HG03159 (cell line): ENCODE data around the gene SPOPL.

Experiments
- ATAC-seq: cut with Tn5 transposase; IDR thresholded peaks from one replicate; pipeline ENCODE4 v1.9.1; 2021; ENCODE audit warnings: mild to moderate bottlenecking, moderate library complexity; ENCODE audit not compliant: unreplicated experiment

The SPOPL gene

DNA sequence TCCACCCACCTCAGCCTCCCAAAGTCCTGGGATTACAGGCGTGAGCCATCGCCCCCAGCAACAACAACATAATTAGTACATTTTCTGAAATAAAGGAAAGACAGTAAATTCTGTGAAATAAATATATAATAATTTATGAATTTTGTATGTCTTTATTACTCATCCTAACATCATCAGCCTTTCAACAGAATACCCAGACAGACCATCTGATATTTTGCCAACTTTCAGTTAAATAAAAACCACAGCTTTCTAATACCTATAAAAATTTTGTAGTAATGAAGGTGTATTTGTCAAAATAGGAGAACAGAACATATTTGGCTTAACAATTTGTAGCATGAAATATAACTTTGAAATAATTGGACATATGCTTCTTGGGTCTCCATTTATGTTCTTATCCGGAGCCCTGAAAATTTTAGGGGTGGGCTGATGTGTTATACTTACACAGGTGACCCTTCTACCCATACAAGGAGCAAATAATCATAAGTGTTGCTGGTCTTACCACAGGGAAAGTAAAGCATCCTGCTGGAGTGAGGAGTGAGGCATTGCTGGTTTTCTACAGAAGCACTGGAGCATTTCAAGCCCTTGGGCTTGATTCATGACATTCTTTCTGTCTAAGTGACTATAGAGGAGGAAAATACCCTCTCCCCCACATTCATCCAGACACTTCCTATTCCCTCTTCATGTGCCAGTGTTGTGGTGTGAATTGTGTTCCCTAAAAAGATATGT lies 99.3 kb downstream of the SPOPL start:
- ATAC-seq: no peak

DNA sequence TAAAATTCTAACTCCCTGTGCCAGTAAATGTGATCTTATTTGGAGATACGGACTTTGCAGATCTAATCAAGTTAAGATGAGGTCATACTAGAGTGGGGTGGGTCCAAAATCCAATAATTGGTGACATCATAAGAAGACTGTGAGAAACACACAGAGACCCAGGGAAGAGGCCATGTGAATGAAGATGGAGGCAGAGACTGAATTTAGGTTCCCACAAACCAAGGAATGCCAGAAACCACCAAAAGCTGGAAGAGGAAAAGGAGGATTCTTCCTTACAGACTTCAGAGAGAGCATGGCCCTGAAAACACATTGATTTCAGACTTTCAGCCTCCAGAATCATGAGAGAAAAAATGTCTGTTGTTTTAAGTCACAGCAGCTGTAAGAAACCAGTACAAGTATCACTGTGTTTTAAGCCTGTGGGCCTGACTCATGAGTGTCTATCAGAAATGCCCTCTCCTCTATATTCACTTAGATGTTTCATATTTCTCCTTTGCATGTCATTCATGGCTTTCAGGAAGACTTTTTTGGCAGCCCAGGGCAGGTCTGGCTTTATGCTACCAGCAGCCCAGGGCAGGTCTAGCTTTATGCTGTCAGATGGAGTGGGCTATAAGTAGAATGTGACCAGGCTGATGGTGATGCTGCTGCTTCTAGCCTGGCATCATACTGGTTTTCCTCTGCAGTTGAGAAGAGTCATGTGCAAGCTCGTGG lies 100.0 kb downstream of the SPOPL start:
- no peak for ATAC-seq

DNA sequence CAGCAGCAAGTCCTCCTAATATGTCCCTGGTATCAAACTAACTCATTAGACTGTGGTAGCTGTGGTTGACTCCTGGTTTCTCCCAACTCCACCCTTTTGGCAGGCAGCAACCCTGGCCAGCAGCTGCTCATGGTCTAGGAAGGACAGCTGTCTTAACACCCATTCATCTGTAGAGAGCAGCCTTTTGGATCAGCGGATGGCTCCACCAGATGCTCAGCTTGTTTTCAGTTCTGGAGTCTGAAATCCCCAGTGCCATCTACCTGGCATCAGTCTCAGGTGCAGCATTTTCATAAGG lies 100.5 kb downstream of the SPOPL start:
- ATAC-seq: no peak

DNA sequence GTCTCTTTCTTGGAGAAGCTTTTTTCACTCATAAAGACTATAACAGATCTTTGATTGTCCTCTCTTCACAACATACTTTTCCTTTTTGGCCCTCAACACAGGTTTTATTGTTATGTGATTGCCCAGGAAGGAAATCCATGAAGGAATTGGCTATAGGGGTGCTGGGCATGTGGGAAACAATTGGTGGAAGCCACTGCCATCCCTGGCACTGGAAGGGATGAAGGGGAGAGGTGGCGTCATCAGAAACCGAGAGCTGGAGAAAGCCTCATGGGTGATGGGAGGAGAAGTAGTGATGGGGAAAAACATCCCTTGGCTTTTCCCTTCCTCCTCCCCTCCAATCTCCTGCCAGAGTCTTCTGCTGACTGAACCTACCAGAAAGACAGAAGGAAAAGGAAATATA lies 106.2 kb downstream of the SPOPL start:
- ATAC-seq: no peak

DNA sequence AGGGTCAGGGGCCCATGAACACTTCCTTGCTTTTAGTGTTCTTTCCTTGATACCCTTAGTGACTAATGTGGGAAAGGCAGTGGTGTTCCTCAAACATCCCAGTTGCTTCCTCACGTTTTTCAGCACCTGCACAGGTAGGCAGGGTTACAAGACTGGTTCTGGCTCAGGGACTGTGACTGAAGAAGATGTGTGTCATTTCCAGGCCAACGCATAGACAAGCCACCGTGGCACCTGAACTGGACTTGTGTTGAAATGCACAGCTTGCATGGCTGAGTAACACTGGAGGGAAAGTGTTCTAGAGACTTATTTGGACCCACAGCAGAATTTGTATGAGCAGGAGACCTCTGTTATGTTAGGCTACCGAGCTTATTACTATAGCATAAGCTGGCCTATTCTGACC lies 107.9 kb downstream of the SPOPL start:
- ATAC-seq: no peak

DNA sequence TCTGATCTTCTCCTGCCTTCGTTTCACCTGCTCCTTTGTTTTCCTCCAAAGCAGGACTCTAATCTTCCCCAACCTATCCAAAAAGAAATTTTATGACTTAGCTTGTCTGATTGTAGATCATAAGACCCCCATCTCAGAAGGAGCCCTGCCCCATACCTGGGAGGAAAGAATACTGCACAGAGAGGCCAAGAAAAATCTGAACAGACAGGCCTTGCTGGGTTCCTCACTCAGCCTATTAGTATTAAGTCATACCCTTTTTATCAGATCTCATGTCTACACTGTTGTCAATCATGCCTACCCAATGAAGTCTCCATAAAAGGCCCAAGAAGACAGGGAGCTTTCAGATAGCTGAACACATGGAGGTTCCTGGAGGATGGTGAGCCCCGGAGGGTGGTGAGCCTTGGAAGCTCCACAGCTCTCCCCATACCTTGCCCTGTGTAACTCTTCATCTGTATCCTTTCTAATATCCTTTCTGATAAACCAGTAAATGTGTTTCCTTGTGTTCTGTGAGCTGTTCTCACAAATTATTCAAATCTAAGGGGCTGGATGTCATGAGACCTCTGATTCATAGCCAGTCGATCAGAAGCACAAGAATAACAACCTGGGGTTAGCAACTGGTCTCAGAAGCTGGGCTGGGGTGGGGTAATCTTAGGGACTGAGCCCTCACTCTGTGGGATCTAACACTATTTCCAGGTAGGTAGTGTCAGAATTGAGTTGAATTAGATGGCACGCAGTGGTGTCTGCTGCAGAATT lies 108.8 kb downstream of the SPOPL start:
- ATAC-seq: no peak

DNA sequence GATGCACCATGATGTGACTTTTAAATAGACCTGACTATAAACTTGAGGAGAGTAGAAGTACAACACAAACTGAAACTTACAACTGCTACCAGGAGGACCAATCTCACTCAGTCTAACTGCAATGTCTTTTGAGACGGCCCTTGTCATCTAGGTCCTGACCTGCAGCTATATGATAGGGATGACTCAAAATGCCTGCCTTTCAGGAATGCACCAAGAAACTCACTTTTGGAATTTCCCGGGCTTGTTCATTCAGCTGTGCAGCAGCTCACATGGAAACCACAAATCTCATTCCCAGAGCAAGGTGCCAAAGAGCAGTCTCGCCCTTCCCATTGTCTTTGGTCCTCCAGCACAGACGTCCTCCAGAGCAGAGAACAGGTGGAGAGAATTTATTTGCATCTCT lies 113.7 kb downstream of the SPOPL start:
- no peak for ATAC-seq

DNA sequence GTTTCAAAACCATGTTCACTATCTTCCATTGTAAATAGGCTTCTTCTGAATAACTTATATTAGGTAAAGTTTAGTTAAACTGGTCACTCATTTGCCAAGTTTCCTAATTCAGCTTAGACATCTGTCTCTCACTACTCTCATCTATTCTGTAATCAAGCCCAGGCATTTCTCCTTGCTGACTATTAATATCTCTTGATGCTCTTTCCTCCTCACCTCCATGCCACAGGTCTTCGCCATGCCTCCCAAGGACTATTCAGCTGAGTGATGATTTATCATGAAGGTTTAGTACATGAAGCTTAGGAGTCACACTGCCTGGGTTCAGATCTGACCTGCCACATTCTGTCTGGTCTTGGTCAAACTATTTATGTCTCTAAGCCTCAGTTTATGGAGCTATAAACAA lies 115.5 kb downstream of the SPOPL start:
- ATAC-seq: no peak

DNA sequence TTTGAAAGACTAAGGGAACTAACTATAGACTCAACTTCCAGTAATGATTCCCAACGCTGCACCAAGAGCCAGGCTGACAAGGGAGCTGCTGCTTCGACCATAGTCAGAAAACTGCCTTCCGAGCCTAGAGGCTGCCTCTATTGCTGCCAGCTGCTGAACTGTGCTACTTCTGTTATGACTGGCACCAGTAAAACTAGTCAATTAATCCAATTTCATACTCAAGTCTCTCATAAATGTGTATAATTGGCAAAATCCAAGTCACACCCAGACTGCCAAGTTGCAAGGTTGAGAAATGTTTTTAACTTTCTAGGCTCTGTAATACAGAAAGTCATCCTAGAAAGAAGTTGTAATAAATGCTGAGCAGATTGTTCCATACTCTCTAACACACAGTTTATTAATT lies 117.4 kb downstream of the SPOPL start:
- ATAC-seq: no peak

DNA sequence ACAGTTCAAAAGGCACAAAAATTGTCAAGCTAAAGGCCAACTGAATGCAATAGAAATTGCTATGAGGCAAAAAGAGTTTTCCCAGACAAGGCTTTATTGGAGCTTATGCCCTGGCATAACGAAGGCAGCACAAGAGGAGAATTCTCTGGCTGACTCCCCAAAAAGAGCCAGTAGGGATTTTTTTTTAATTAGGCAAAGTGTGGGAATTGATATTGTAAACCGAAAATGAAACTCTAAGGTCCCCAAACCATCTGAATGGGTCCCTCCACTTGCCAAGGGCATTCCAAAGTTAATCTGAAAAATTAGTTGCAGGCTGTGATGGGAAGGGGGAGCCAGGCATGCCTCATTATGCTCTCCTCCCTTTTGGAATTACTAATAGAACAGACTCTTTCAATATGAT lies 118.9 kb downstream of the SPOPL start:
- no peak for ATAC-seq

DNA sequence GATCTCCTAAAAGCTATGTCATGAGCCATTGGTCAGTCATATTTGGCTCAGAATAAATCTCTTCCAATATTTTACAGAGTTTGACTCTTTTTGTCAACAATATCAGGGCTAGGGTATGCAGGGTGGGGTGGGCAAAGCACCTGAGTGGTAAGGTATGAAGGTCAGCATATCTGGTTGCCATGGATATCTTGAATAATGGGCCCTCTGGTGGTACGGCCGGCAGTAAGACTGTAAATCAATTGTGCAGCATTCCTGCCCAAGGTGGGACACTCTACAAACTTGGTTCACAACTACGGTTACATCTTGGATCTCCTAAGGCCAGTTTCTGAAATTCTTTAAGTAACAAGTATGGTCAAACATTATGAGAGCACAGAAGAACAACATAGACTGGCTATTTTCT lies 119.6 kb downstream of the SPOPL start:
- ATAC-seq: no peak

DNA sequence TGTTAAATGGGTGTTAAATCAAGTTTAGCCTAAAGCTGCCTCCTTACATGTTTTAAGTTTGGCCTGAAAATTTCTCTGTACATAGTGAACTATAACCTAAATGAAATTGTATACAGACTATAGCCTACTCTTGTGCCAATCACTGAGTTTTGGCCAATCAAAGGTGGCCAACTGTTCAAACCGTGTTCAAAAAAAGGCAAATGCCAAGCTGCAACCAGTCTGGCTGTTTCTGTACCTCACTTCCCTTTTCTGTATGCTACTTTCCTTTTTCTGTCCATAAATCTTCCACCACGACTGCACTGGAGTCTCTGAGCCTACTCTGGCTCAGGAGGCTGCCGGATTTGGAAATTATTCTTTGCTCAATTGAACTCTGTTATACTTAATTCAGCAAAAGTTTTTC lies 121.0 kb downstream of the SPOPL start:
- ATAC-seq: no peak
